IPS-NIHi11 (cell line): ENCODE measurements around the gene NANS.
"Not testable (repeated sequence)": the region's sequence is repeated elsewhere in the genome, so short reads cannot be mapped to it uniquely, and the experiment has no call there.

ENCODE experiments used
- DNase-seq: peaks from one replicate; pipeline ENCODE4 v3.0.0; 2012; ENCODE audit warnings: mixed read lengths, low spot score

Gene NANS

GRCh38 chr9:98056269-98057137 lies at the start of gene NANS:
TSS of gene NANS (plus strand) at chr9:98056732. CDS start at chr9:98056809, 77 bp downstream.
- DNase-seq, result peak; percentile 99

- no peak for DNase-seq
These were observed 49.1 kb upstream of the NANS start for GRCh38 chr9:98007251-98007928.

- DNase-seq, result no peak
These were observed 47.8 kb upstream of the NANS start for GRCh38 chr9:98008764-98009163.

GRCh38 chr9:98009437-98009836 lies 47.1 kb upstream of the NANS start:
- no peak for DNase-seq

GRCh38 chr9:98009936-98010335 lies 46.6 kb upstream of the NANS start:
- DNase-seq, result no peak

- DNase-seq, result peak; percentile 53
These were observed 46.1 kb upstream of the NANS start for GRCh38 chr9:98010445-98010844.

- no peak for DNase-seq
These were observed 45.4 kb upstream of the NANS start for GRCh38 chr9:98011122-98011521.

- no peak for DNase-seq
These were observed 40.3 kb upstream of the NANS start for GRCh38 chr9:98016137-98016680.

- no peak for DNase-seq
These were observed 39.2 kb upstream of the NANS start for GRCh38 chr9:98017306-98017705.

- no peak for DNase-seq
These were observed 38.2 kb upstream of the NANS start for GRCh38 chr9:98018347-98018746.

- no peak for DNase-seq
These were observed 37.4 kb upstream of the NANS start for GRCh38 chr9:98019098-98019497.

GRCh38 chr9:98019869-98020268 lies 36.7 kb upstream of the NANS start:
- DNase-seq, result not testable (repeated sequence)

- DNase-seq, result no peak
These were observed 35.9 kb upstream of the NANS start for GRCh38 chr9:98020476-98021145.

GRCh38 chr9:98021306-98022040 lies 35.1 kb upstream of the NANS start:
- no peak for DNase-seq

GRCh38 chr9:98022447-98022846 lies 34.1 kb upstream of the NANS start:
- no peak for DNase-seq

- DNase-seq, result no peak
These were observed 31.8 kb upstream of the NANS start for GRCh38 chr9:98024702-98025101.

GRCh38 chr9:98031169-98031568 lies 25.4 kb upstream of the NANS start:
- no peak for DNase-seq

- no peak for DNase-seq
These were observed 24.6 kb upstream of the NANS start for GRCh38 chr9:98031935-98032334.

GRCh38 chr9:98034593-98035546 lies 21.7 kb upstream of the NANS start:
- DNase-seq, result peak; percentile 82

GRCh38 chr9:98037357-98037756 lies 19.2 kb upstream of the NANS start:
- DNase-seq, result no peak

- no peak for DNase-seq
These were observed 17.6 kb upstream of the NANS start for GRCh38 chr9:98038958-98039357.
